SKM-1 (cell line): Measurements from ENCODE around the gene ASPG.
A peak's percentile ranks its signal among the peaks of the same experiment; 100 is the strongest.

ENCODE experiments used
- DNase-seq: peaks from one replicate; lab custom pipeline; 2025; ENCODE audit not compliant: unreplicated experiment; lab: John Stamatoyannopoulos, UW

ASPG gene

DNA sequence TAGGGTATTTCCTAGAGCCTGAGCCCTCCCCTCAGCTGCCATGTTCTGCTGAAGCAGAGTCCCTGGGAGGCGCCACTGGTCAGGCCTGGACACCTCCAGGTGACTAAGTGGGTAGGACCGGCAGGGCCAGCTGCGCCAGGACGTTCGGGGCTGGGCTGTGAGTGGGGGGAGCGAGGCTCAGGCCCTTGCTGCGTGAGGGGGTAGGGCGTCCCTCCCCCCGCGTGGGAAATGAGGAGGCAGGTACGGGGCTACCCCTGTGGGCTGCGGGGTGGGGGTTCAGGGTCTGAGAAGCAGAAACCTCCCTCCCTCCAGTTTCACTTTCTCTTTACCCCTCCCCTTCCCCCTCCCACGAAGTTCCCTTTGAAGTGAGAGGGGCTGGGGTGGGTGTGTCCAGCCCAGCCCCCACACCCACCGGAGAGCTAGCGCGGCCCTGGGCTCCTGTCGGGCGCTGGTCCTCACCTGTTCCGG, 30.8 kb downstream of the ASPG start:
- no peak for DNase-seq

- no peak for DNase-seq
These were observed 31.3 kb downstream of the ASPG start for GRCh38 chr14:104116756-104117340.

DNA sequence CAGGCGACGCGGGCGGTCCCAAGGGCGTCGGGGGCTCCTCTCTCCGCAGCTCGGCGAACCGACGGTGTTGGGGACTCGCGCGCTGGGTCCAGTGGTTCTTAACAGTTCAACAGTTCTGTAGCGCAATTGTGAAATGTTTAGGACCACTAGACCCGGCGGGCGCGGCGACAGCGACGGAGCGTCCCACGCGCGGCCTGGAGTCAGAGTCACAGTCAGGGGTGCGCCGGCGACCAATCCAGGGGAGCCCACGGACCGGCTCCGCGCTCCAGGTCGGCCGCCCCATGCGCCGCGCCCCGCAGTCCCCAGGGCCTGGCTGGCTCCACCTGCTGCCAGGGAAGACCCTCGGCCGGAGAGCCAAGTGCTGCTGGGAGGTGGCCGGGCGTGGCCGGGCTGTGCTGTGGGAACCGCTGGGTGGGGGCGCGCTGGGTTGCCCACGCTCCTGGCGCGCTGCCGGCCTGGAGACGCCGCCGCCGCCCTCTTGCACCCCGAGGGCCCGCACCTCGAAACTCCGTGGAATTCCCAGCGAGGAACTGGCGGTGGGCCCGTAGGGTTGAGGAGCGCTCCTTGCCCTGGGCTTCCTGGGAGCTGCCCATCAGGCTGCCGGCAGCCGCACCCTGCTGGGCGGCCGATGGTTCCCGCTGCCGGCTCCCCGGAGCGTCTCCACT, 32.0 kb downstream of the ASPG start:
- DNase-seq, result no peak

DNA sequence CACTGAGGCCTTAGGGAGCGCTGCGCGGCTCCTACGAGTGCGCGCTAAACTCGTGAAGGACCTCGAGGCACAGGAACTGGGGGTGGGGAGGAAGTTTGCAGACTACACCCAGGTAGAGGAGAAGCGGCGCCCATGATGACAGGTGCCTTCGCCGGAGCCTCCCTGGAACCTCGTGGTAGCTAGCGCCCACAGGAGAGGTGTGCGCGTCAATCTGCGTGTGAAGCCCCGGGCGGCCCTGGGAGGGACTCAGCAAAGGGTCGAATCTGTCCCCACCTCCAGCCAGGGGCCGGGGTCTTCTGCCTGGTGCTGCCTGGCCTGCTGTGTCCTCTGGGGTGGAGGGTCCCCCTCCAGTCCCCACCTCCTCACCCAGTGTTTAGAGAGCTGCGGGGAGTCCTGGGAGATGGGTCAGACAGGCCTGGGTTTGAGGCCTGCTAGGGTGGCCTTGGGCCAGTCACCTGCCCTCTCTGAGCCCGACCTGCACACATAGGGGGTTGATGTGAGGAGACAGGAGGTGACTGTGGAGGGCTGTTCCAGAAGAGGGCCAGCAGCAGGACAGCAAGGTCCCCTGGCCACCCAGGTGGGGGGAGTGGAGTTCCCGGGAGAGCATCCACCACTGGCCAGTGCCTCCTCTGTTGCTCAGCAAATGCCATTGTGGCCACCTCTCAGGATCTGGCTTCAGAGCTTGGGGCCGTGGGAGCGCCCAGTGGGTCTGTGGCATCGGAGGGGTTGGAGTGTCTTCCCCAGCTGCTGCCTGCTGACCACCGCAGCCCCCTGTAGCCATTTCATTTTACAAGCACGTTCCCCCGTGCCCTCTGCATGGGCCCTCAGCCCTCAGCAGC, 32.7 kb downstream of the ASPG start:
- DNase-seq, result no peak

DNA sequence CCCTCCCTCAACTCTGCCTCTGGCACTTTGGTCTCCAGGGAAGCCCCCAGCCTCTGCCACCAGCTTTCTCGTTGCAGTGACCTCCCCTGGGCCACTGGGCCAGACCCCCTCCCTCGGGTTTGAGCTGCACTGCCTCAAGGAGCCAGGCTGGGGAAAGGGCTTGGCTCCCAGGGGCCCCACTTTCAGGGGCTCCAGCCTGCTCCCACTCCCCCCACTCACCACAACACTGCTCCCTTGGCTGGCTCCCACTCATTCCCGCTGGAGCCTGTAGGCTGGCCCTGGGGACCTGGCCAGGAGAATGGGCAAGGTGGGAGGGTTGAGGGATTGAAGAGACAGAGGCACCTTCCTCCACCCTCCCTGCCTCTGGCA, 33.6 kb downstream of the ASPG start:
- DNase-seq, result no peak

- DNase-seq, result no peak
These were observed 34.2 kb downstream of the ASPG start for GRCh38 chr14:104119488-104120251.

DNA sequence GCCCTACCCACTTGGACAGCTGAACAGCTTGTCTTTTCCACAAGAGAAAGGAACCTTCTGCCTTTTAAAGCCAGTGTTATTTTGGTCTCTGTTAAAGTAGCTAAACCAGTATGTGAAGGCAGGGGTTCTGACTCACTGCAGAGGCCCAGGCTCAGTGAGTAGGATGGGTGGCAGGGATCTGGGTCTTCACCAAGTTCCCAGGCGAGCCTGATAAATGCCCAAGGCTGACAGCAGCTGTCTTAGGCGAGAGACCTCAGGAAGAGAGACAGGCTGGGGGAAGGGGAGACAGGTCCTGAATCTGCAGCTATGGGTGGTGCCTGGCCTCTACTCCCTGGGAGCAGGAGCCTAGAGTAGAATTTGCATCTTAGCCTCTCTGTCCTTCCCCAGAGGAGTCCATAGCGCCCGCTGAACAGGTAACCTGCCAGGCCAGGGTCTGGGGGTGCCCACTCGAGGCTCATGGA, 34.8 kb downstream of the ASPG start:
- no peak for DNase-seq

GRCh38 chr14:104121142-104121541, 35.6 kb downstream of the ASPG start:
- DNase-seq, result no peak

- DNase-seq, result no peak
These were observed 38.4 kb downstream of the ASPG start for GRCh38 chr14:104123879-104124278.

GRCh38 chr14:104125011-104125410, 39.5 kb downstream of the ASPG start:
- no peak for DNase-seq

DNA sequence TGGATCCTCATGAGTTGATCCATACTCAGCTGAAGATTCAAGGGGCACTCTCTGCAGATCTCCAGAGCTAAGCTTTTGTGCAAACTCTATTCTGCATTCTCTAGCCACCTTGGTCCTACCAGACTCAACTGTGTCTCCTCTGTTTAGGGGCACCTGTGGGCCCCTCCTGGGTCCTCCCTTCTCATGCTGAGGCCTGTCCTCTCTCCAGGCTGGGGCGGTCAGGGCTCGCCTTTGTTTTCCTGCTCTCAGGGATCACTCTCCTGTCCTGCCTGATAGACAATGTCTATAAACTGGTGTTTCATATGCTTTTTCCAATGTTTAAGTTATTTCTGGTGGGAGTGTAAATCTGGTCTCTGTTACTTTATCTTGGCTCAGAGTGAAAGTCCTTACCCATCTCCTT, 41.3 kb downstream of the ASPG start:
- DNase-seq, result no peak

GRCh38 chr14:104128981-104129380, 43.5 kb downstream of the ASPG start:
- no peak for DNase-seq

- no peak for DNase-seq
These were observed 44.1 kb downstream of the ASPG start for GRCh38 chr14:104129556-104129955.

DNA sequence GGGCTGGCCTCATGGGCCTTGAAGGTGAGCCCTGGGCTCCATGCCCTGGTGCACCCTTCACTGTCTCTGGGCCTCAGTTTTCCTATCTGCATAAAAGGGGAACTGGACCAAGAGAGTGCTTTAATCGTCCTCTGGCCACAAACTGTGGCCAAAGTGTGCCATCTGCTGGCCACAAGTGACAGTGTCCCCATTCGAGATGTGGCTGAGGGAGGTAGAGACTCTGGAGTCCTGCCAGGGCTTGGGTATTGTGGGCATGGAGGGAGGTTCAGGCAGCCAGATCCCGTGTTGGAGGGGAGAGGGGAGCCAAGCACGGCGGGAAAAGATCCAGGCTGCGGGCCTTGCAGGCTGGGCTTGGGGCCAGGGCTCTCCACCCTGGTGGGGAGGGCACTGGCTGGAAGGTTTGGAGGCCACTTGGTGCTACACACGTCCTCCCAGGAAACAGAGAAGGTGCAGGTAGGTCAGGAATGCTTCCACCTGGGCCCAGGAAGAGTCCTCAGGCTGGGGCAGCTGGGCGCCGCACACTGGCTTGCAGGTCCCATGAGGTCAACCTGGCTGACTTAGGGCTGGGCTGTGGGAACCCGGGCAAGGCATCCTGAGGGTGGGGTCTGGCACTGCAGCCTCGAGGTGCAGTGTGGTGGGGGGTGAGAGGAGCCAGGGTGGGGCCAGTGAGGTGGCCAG, 45.6 kb downstream of the ASPG start:
- peak; percentile 1 for DNase-seq

DNA sequence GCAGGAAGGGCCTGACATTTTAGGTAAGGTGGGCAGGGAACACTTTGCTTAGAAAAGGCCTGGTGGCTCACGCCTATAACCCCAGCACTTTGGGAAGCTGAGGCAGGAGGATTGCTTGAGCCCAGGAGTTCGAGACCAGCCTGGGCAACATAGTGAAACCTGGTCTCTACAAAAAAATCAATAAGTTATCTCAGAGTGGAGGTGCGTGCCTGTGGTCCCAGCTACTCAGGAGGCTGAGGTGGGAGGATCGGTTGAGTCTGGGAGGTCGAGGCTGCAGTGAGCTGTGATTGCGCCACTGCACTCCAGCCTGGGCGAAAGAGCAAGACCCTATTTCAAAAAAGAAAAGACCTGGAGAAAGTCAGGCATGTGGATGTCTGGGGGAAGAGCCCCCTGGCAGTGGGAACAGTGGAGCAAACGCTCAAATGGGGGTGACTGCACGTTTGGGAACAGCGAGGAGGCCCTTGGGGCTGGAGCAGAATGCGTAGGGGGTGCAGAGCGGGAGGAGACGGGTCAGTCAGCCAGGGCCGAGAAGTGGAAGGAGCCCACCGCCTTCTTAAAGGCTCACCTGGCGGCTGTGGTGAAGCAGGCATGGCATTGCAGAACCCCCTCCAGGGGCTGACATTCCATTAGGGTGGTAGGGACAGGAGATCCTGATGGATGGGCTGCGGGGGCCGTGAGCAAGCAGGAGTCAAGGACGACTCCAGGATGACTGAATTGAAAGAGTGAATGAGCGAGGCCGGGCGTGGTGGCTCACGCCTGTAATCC, 46.6 kb downstream of the ASPG start:
- DNase-seq, result no peak

DNA sequence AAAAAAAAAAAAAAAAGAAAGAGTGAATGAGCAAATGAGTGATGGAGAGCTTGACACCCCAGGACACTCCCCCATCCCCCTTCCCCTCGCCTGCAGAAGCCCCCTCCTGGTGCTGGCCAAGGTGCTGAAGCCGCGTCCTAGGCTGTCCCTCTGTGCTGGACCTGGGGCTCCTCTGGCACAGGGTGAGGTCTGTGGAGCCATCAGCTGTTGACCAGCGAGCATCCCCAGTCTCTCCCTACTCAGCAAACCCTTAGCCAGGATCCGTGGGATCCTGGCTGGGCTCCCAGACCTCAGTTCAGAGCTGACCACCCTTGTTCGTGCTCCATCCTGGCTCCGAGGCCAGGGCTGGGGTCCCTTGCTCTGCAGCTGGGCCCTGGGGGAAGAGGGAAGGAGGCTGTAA, 47.5 kb downstream of the ASPG start:
- no peak for DNase-seq

- no peak for DNase-seq
These were observed 48.0 kb downstream of the ASPG start for GRCh38 chr14:104133496-104133895.

- no peak for DNase-seq
These were observed 48.8 kb downstream of the ASPG start for GRCh38 chr14:104134061-104134965.
